ENCODE measurements around the gene ALDOC. TPM values are rescaled to one million over a fixed set of nuclear protein-coding genes. Genes with fewer than 3 reads are reported as not detected.
A peak's percentile ranks its signal among the peaks of the same experiment; 100 is the strongest.
"Not testable (repeated sequence)": the region's sequence is repeated elsewhere in the genome, so short reads cannot be mapped to it uniquely, and the experiment has no call there.

Gene ALDOC
- total RNA-seq, 1 experiment from 2014 or later = 17.7 TPM

DNA sequence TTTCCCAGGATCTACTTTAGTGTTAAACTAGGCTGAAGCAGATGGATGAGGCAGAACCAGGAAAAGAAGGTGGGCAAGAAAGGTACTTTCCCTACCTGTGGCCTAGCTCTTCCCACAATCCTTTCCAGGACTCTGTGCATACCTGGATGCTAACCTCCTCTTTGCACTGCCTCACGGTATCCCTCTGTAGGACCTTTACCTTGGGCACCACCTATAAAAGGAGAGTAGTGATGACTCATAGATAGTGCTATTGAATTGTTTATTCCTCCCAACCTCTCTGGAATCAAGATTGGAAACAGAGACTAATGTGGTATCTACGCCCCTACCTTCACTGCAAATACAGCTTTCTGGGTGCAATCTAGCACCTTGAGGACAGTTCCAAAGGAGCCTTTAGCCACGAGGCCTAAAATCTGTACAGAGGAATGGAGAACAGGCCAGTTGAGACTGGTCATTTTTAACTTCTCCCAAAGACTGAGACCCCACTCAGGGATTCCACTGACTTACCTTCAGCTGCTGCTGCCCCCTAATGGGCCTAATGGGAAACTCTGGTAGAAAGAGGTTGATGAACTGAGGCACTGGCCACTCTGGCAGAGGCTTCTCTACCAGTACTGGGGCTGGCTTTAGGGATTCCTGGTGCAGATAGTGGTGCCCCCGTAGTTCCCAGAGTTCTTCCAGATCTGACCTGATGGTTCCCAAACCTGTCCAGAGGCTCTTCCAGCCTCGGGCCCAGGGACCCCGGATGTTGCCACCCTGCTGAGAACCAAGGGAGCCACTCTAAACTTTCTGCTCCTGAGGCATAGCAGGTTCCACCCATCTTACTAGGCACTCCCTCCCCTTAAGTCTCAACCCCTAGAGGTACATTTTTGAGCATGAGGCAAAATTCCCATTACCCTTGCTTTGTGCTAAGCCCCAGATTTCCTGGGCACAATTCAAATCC is 36.5 kb upstream of the ALDOC start:
- H3K4me1 Mint-ChIP-seq (ENCODE audit: low read depth, unreplicated experiment) = peaks cover 9% of the 10 kb centered on the region
- CTCF ChIA-PET = interaction anchor here (0.6 to 1.4 kb wide), 3 partner anchors 14 to 724 kb away, joined by 3 read pairs; no protein-coding TSS in a partner anchor
- POLR2A ChIA-PET = no interaction called here

DNA sequence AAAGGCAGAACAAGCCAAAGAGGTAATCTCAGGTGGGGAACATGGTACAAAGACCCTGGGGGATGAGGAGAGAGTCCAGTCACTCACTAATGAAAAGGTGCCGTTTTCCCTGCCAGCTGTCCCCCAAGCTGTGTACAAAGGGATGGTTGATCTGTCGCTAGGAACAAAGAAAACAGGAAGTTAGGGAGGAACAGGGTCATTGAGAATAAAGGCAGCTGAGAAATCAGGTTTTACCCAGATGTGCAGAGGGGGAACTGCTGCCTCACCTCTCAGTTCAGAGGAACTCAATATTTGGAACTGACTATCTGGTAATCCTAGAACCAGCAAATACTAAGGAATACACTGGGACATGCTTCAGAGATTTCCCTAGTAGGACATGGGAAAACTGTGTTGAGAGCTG is 35.8 kb upstream of the ALDOC start:
- BruUV-seq (replicated peaks) = no TSS peak
- H3K4me3 Mint-ChIP-seq (ENCODE audit: unreplicated experiment) = no peak overlapping the region
- intact Hi-C loops (cut with micrococcal nuclease; ENCODE audit: unreplicated experiment) = loop anchor here (2.0 kb wide), 1 partner anchor 64 kb away; no protein-coding TSS in a partner anchor
- peaks cover 50% of the 10 kb centered on the region for H3K36me3 Mint-ChIP-seq (ENCODE audit: insufficient read depth, unreplicated experiment)
- TF ChIP-seq, protein P1, sequence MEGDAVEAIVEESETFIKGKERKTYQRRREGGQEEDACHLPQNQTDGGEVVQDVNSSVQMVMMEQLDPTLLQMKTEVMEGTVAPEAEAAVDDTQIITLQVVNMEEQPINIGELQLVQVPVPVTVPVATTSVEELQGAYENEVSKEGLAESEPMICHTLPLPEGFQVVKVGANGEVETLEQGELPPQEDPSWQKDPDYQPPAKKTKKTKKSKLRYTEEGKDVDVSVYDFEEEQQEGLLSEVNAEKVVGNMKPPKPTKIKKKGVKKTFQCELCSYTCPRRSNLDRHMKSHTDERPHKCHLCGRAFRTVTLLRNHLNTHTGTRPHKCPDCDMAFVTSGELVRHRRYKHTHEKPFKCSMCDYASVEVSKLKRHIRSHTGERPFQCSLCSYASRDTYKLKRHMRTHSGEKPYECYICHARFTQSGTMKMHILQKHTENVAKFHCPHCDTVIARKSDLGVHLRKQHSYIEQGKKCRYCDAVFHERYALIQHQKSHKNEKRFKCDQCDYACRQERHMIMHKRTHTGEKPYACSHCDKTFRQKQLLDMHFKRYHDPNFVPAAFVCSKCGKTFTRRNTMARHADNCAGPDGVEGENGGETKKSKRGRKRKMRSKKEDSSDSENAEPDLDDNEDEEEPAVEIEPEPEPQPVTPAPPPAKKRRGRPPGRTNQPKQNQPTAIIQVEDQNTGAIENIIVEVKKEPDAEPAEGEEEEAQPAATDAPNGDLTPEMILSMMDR (IDR thresholded peaks at IDR 0.05; ENCODE audit: insufficient read depth in 1 of 2, low read depth in 1 of 2, low read length in 1 of 2, severe bottlenecking in 1 of 2, unreplicated experiment in 1 of 2) = no peak
- DNase-seq = no peak
- peaks cover 2% of the 10 kb centered on the region; the same call in 1 of the 2 replicates for H3K36me3 ChIP-seq (ENCODE audit: control insufficient read depth, insufficient read depth, low read length)
- H3K9me3 ChIP-seq = no peaks in the 10 kb centered on the region
- no peak overlapping the region for H3K27ac Mint-ChIP-seq (ENCODE audit: unreplicated experiment)
- H3K4me3 ChIP-seq (ENCODE audit: low read depth, low read length) = no peak overlapping the region
- CTCF ChIA-PET = interaction anchor here (0.6 to 1.4 kb wide), 3 partner anchors 13 to 723 kb away, joined by 3 read pairs; no protein-coding TSS in a partner anchor
- H3K9me3 Mint-ChIP-seq (ENCODE audit: unreplicated experiment) = no peaks in the 10 kb centered on the region
- H3K4me1 ChIP-seq = no peaks in the 10 kb centered on the region
- H3K27me3 Mint-ChIP-seq (ENCODE audit: insufficient read depth, unreplicated experiment) = no peaks in the 10 kb centered on the region
- no peaks in the 10 kb centered on the region for H3K27me3 ChIP-seq (replicated peaks; ENCODE audit: control insufficient read depth, insufficient read depth, low read length)
- POLR2A ChIA-PET = no interaction called here
- H3K4me1 Mint-ChIP-seq (ENCODE audit: low read depth, unreplicated experiment) = peaks cover 9% of the 10 kb centered on the region

More for the DNA sequence above, 36.5 kb upstream of the ALDOC start:
- peak; percentile 50 to 66 for DNase-seq
- intact Hi-C loops (cut with micrococcal nuclease; ENCODE audit: unreplicated experiment) = loop anchor here (1.0 to 2.0 kb wide), 2 partner anchors 64 to 119 kb away; no protein-coding TSS in a partner anchor
- H3K27me3 Mint-ChIP-seq (ENCODE audit: insufficient read depth, unreplicated experiment) = no peaks in the 10 kb centered on the region
- TF ChIP-seq, protein P1 (IDR thresholded peaks at IDR 0.05; ENCODE audit: insufficient read depth in 1 of 2, low read depth in 1 of 2, low read length in 1 of 2, severe bottlenecking in 1 of 2, unreplicated experiment in 1 of 2) = peak; percentile 73 to 80
- peaks cover 53% of the 10 kb centered on the region for H3K36me3 Mint-ChIP-seq (ENCODE audit: insufficient read depth, unreplicated experiment)
- no peak overlapping the region for H3K4me3 Mint-ChIP-seq (ENCODE audit: unreplicated experiment)
- H3K27ac Mint-ChIP-seq (ENCODE audit: unreplicated experiment) = peak overlapping the region; percentile 19
- Histone ChIP-seq H3K4me3 (ENCODE audit: low read depth, low read length) (no peak overlapping the region), H3K27me3 (replicated peaks; ENCODE audit: control insufficient read depth, insufficient read depth, low read length) (no peaks in the 10 kb centered on the region), H3K36me3 (ENCODE audit: control insufficient read depth, insufficient read depth, low read length) (peaks cover 2% of the 10 kb centered on the region; the same call in 1 of the 2 replicates), H3K4me1 (no peaks in the 10 kb centered on the region), H3K9me3 (no peaks in the 10 kb centered on the region)
- H3K9me3 Mint-ChIP-seq (ENCODE audit: unreplicated experiment) = no peaks in the 10 kb centered on the region
- BruUV-seq (replicated peaks) = no TSS peak

GRCh38 chr17:28610376-28610775 is 33.7 kb upstream of the ALDOC start:
- no TSS peak for BruUV-seq (replicated peaks)
- ChIA-PET POLR2A (interaction anchor here (0.6 kb wide), 1 partner anchor 25 kb away, joined by 4 read pairs; no protein-coding TSS in a partner anchor), CTCF (no interaction called here)
- no peak for DNase-seq
- H3K27ac Mint-ChIP-seq (ENCODE audit: unreplicated experiment) = no peak overlapping the region
- Histone ChIP-seq H3K36me3 (ENCODE audit: control insufficient read depth, insufficient read depth, low read length) (peaks cover 2% of the 10 kb centered on the region; the same call in 1 of the 2 replicates), H3K9me3 (no peaks in the 10 kb centered on the region), H3K4me1 (no peaks in the 10 kb centered on the region; the same call in 1 of the 2 replicates), H3K27me3 (replicated peaks; ENCODE audit: control insufficient read depth, insufficient read depth, low read length) (no peaks in the 10 kb centered on the region), H3K4me3 (ENCODE audit: low read depth, low read length) (no peak overlapping the region)
- H3K36me3 Mint-ChIP-seq (ENCODE audit: insufficient read depth, unreplicated experiment) = peaks cover 38% of the 10 kb centered on the region
- intact Hi-C loops (cut with micrococcal nuclease; ENCODE audit: unreplicated experiment) = no loop called here
- no peaks in the 10 kb centered on the region for H3K9me3 Mint-ChIP-seq (ENCODE audit: unreplicated experiment)
- H3K27me3 Mint-ChIP-seq (ENCODE audit: insufficient read depth, unreplicated experiment) = no peaks in the 10 kb centered on the region
- H3K4me1 Mint-ChIP-seq (ENCODE audit: low read depth, unreplicated experiment) = peaks cover 9% of the 10 kb centered on the region
- no peak overlapping the region for H3K4me3 Mint-ChIP-seq (ENCODE audit: unreplicated experiment)
- TF ChIP-seq, protein P1 (IDR thresholded peaks at IDR 0.05; ENCODE audit: insufficient read depth in 1 of 2, low read depth in 1 of 2, low read length in 1 of 2, severe bottlenecking in 1 of 2, unreplicated experiment in 1 of 2) = no peak

- H3K36me3 ChIP-seq (ENCODE audit: control insufficient read depth, insufficient read depth, low read length); CTCF ChIA-PET; BruUV-seq (replicated peaks); H3K9me3 ChIP-seq; POLR2A ChIA-PET; intact Hi-C loops (cut with micrococcal nuclease; ENCODE audit: unreplicated experiment); H3K4me3 Mint-ChIP-seq (ENCODE audit: unreplicated experiment); H3K27me3 ChIP-seq (replicated peaks; ENCODE audit: control insufficient read depth, insufficient read depth, low read length); H3K9me3 Mint-ChIP-seq (ENCODE audit: unreplicated experiment); H3K27me3 Mint-ChIP-seq (ENCODE audit: insufficient read depth, unreplicated experiment); H3K27ac Mint-ChIP-seq (ENCODE audit: unreplicated experiment); H3K4me3 ChIP-seq (ENCODE audit: low read depth, low read length); DNase-seq; H3K4me1 ChIP-seq: not testable (repeated sequence)
- H3K4me1 Mint-ChIP-seq (ENCODE audit: low read depth, unreplicated experiment) = peaks cover 11% of the 10 kb centered on the region
- H3K36me3 Mint-ChIP-seq (ENCODE audit: insufficient read depth, unreplicated experiment) = peaks cover 21% of the 10 kb centered on the region
Observed at GRCh38 chr17:28604031-28604430, 27.3 kb upstream of the ALDOC start.

Measured in Caco-2 (cell line).